CD4-positive, alpha-beta T cell (primary cell): ENCODE measurements around the gene KRTAP25-1. TPM values are rescaled to one million over a fixed set of nuclear protein-coding genes. Genes with fewer than 3 reads are reported as not detected.

Experiments
- ATAC-seq: fragments of 200-7000 bp; cut with Tn5 transposase; one replicate; pipeline ENCODE4 v1.10.0; 2022; ENCODE audit warnings: mild to moderate bottlenecking; ENCODE audit not compliant: poor library complexity
- CTCF ChIA-PET: fragments of 350-600 bp; sonication (Branson Sonifier 250); formaldehyde crosslinking; loops from one replicate; lab custom pipeline; 2021; ENCODE audit warnings: antibody characterized with exemption, inconsistent platforms; lab: Charles Lee
- POLR2A ChIA-PET: fragments of 350-600 bp; sonication (Branson Sonifier 250); formaldehyde crosslinking; loops from one replicate; lab custom pipeline; 2021; ENCODE audit warnings: antibody characterized with exemption, inconsistent platforms; lab: Charles Lee
- DNase-seq, 14 experiments: peaks; one replicate each; pipeline ENCODE4 v3.0.0-alpha.2; 2013 to 2020; ENCODE audit warnings: mixed read lengths in 2 of 14
- H3K27ac ChIP-seq, 2 donors: one replicate each; pipeline versions ENCODE4 v1.5.1 to v1.7.0; 2013; ENCODE audit warnings: low read length in 2 of 2, low read depth in 1 of 2, mild to moderate bottlenecking in 1 of 2
- H3K27me3 ChIP-seq, 2 experiments: 1 replicate in 1 of 2; 2 replicates in 1 of 2; pipeline versions ENCODE4 v1.6.1 to v1.7.0; 2013; ENCODE audit warnings: low read length in 2 of 2, control low read depth in 1 of 2, mild to moderate bottlenecking in 1 of 2, moderate library complexity in 1 of 2; ENCODE audit not compliant: insufficient read depth in 2 of 2, control insufficient read depth in 1 of 2
- H3K36me3 ChIP-seq: one replicate; pipeline ENCODE4 v1.6.1; 2013; ENCODE audit warnings: low read length, control low read depth; ENCODE audit not compliant: insufficient read depth
- H3K4me1 ChIP-seq: one replicate; pipeline ENCODE4 v1.6.1; 2013; ENCODE audit warnings: low read length, control low read depth; ENCODE audit not compliant: insufficient read depth
- H3K4me3 ChIP-seq: one replicate; pipeline ENCODE4 v1.5.1; 2013; ENCODE audit warnings: mild to moderate bottlenecking, low read length, moderate library complexity
- H3K9me3 ChIP-seq, 2 experiments: 1 replicate in 1 of 2; 2 replicates in 1 of 2; pipeline versions ENCODE4 v1.6.1 to v1.7.0; 2013; ENCODE audit warnings: low read length in 2 of 2, mild to moderate bottlenecking in 2 of 2, control low read depth in 1 of 2, moderate library complexity in 1 of 2; ENCODE audit not compliant: control insufficient read depth in 1 of 2, insufficient read depth in 1 of 2
- H3K27ac Mint-ChIP-seq: one replicate; pipeline ENCODE4 v1.8.0; 2020; ENCODE audit warnings: mixed read lengths
- H3K27me3 Mint-ChIP-seq: one replicate; pipeline ENCODE4 v1.8.0; 2021; ENCODE audit warnings: mixed read lengths
- H3K36me3 Mint-ChIP-seq: one replicate; pipeline ENCODE4 v1.8.0; 2021; ENCODE audit warnings: low read depth, mixed read lengths
- H3K4me1 Mint-ChIP-seq: one replicate; pipeline ENCODE4 v1.8.0; 2021; ENCODE audit warnings: low read depth, mixed read lengths
- H3K4me3 Mint-ChIP-seq: one replicate; pipeline ENCODE4 v1.8.0; 2020; ENCODE audit warnings: mild to moderate bottlenecking, mixed read lengths
- H3K9me3 Mint-ChIP-seq: one replicate; pipeline ENCODE4 v1.8.0; 2020; ENCODE audit warnings: mixed read lengths
- CTCF ChIP-seq: fragments of 200-600 bp; IDR thresholded peaks from one replicate; pipeline ENCODE4 v1.8.0; 2022; ENCODE audit warnings: antibody characterized with exemption, mild to moderate bottlenecking
- intact Hi-C, 2 experiments: fragments of 100-400 bp; cut with DNase I in 1 of 2; cut with micrococcal nuclease in 1 of 2; formaldehyde crosslinking; loops; one replicate each; pipeline versions ENCODE4 v1.15.1 to v1.9.0; 2023 to 2025; cut with DNase I, micrococcal nuclease
- total RNA-seq, 174 experiments: library from RNA in 2 of 174; stranded (reverse) in 2 of 174; gene quantifications; one replicate each; pipeline ENCODE4 v1.2.3 and lab custom pipeline; 2021 to 2026

The KRTAP25-1 gene
- total RNA-seq, 2 experiments from 2014 or later = not detected

- H3K9me3 Mint-ChIP-seq = no peaks in the 10 kb centered on the region
- no peak overlapping the region for H3K4me3 ChIP-seq
- H3K4me1 ChIP-seq = no peaks in the 10 kb centered on the region
- no peak overlapping the region for H3K27ac ChIP-seq
- no peak overlapping the region for H3K4me3 Mint-ChIP-seq
- H3K27ac Mint-ChIP-seq = no peak overlapping the region
- H3K27me3 ChIP-seq = no peaks in the 10 kb centered on the region
- H3K4me1 Mint-ChIP-seq = no peaks in the 10 kb centered on the region
- H3K27me3 Mint-ChIP-seq = peaks cover 5% of the 10 kb centered on the region
- DNase-seq (no peak), ATAC-seq (no peak)
- no peak for TF ChIP-seq CTCF
- POLR2A ChIA-PET = no interaction called here
- no peaks in the 10 kb centered on the region for H3K36me3 Mint-ChIP-seq
- intact Hi-C loops = no loop called here
- CTCF ChIA-PET = no interaction called here
- H3K9me3 ChIP-seq = no peaks in the 10 kb centered on the region
- H3K36me3 ChIP-seq = no peaks in the 10 kb centered on the region
These were observed 18.2 kb downstream of the KRTAP25-1 start for GRCh38 chr21:30271156-30271555.

- ChIA-PET POLR2A (no interaction called here), CTCF (no interaction called here)
- Histone ChIP-seq H3K36me3 (no peaks in the 10 kb centered on the region), H3K27me3 (no peaks in the 10 kb centered on the region), H3K4me3 (no peak overlapping the region), H3K9me3 (no peaks in the 10 kb centered on the region), H3K4me1 (no peaks in the 10 kb centered on the region), H3K27ac (no peak overlapping the region)
- intact Hi-C loops = no loop called here
- H3K27ac Mint-ChIP-seq = no peak overlapping the region
- H3K27me3 Mint-ChIP-seq = peaks cover 5% of the 10 kb centered on the region
- no peaks in the 10 kb centered on the region for H3K4me1 Mint-ChIP-seq
- TF ChIP-seq CTCF = no peak
- no peaks in the 10 kb centered on the region for H3K36me3 Mint-ChIP-seq
- no peak overlapping the region for H3K4me3 Mint-ChIP-seq
- peaks cover 4% of the 10 kb centered on the region for H3K9me3 Mint-ChIP-seq
- DNase-seq (no peak), ATAC-seq (no peak)
These were observed 19.3 kb downstream of the KRTAP25-1 start for GRCh38 chr21:30269803-30270530.

- no peaks in the 10 kb centered on the region for H3K9me3 ChIP-seq
- POLR2A ChIA-PET = no interaction called here
- H3K4me3 ChIP-seq = no peak overlapping the region
- Mint-ChIP-seq H3K4me3 (no peak overlapping the region), H3K27ac (no peak overlapping the region), H3K36me3 (no peaks in the 10 kb centered on the region), H3K4me1 (no peaks in the 10 kb centered on the region), H3K9me3 (peaks cover 4% of the 10 kb centered on the region), H3K27me3 (peaks cover 5% of the 10 kb centered on the region)
- CTCF ChIA-PET = no interaction called here
- TF ChIP-seq CTCF = no peak
- no peaks in the 10 kb centered on the region for H3K36me3 ChIP-seq
- intact Hi-C loops = no loop called here
- H3K4me1 ChIP-seq = no peaks in the 10 kb centered on the region
- DNase-seq (no peak), ATAC-seq (no peak)
- no peaks in the 10 kb centered on the region for H3K27me3 ChIP-seq
- no peak overlapping the region for H3K27ac ChIP-seq
These were observed 20.6 kb downstream of the KRTAP25-1 start for GRCh38 chr21:30268608-30269197.
